KMS-11 (cell line): ENCODE data around the gene ACYP1.

ENCODE experiments used
- H2AFZ ChIP-seq: fragments of 200-600 bp; sonication (generic); 2 replicates; pipeline ENCODE4 v1.6.1; 2016; ENCODE audit warnings: antibody characterized with exemption, mixed run types, low read depth
- H3K27ac ChIP-seq: fragments of 200-600 bp; sonication (generic); 2 replicates; pipeline ENCODE4 v1.6.1; 2016; ENCODE audit warnings: mild to moderate bottlenecking, mixed run types
- H3K27me3 ChIP-seq: fragments of 200-600 bp; sonication (generic); 2 replicates; pipeline ENCODE4 v1.6.1; 2017; ENCODE audit warnings: mild to moderate bottlenecking, low read depth, mixed run types, moderate library complexity; ENCODE audit not compliant: insufficient read depth
- H3K36me3 ChIP-seq: fragments of 200-600 bp; sonication (generic); 2 replicates; pipeline ENCODE4 v1.6.1; 2017; ENCODE audit warnings: mild to moderate bottlenecking, mixed run types; ENCODE audit not compliant: insufficient read depth
- H3K4me1 ChIP-seq: fragments of 200-600 bp; sonication (generic); 2 replicates; pipeline ENCODE4 v1.6.1; 2016; ENCODE audit warnings: mild to moderate bottlenecking, low read depth, mixed run types; ENCODE audit not compliant: poor library complexity, severe bottlenecking
- H3K4me2 ChIP-seq: fragments of 200-600 bp; sonication (generic); 2 replicates; pipeline ENCODE4 v1.7.0; 2016; ENCODE audit warnings: mild to moderate bottlenecking, mixed run types
- H3K4me3 ChIP-seq: fragments of 200-600 bp; sonication (generic); IDR thresholded peaks from 2 replicates; pipeline ENCODE4 v1.6.1; 2017; ENCODE audit warnings: low read depth, low read length, mixed read lengths; ENCODE audit not compliant: insufficient read depth
- H3K79me2 ChIP-seq: fragments of 200-600 bp; sonication (generic); 2 replicates; pipeline ENCODE4 v1.6.1; 2016; ENCODE audit warnings: low read depth, mixed run types; ENCODE audit not compliant: insufficient read depth
- H3K9ac ChIP-seq: fragments of 200-600 bp; sonication (generic); 2 replicates; pipeline ENCODE4 v1.6.1; 2016; ENCODE audit warnings: mild to moderate bottlenecking, mixed run types
- H4K20me1 ChIP-seq: fragments of 200-600 bp; sonication (generic); 2 replicates; pipeline ENCODE4 v1.6.1; 2016; ENCODE audit warnings: mild to moderate bottlenecking, mixed run types; ENCODE audit not compliant: insufficient read depth
- TF ChIP-seq, protein P1 (sequence below): fragments of 200-600 bp; sonication (generic); conservative IDR thresholded peaks from 2 replicates; pipeline ENCODE4 v1.6.1; 2017; ENCODE audit warnings: low read depth, mild to moderate bottlenecking, antibody characterized with exemption, low read length, moderate library complexity, mixed read lengths

The ACYP1 gene

DNA sequence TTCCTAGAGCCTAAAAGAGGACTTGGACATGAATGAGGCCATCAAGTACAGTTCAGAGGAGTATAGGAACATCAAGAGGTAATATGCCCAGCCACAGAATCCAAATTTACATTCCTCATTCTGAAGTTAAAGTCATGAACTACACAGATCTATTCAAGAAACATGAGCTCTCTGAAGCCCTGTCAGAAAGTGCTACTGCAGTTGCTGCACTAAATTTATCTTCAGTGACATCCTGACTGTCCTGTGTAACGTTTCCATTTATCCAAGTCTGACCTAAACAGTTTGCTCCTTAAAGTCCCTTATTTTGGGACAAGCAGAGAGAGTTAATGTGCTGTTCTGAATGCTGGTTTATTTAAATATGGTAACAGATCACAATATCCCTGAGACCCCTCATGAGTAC lies 34.9 kb upstream of the ACYP1 start:
- H3K4me2 ChIP-seq = no peak overlapping the region
- no peak overlapping the region for H3K9ac ChIP-seq
- H3K27me3 ChIP-seq = no peaks in the 10 kb centered on the region
- H3K79me2 ChIP-seq = no peaks in the 10 kb centered on the region
- H3K27ac ChIP-seq = no peak overlapping the region
- TF ChIP-seq, protein P1, sequence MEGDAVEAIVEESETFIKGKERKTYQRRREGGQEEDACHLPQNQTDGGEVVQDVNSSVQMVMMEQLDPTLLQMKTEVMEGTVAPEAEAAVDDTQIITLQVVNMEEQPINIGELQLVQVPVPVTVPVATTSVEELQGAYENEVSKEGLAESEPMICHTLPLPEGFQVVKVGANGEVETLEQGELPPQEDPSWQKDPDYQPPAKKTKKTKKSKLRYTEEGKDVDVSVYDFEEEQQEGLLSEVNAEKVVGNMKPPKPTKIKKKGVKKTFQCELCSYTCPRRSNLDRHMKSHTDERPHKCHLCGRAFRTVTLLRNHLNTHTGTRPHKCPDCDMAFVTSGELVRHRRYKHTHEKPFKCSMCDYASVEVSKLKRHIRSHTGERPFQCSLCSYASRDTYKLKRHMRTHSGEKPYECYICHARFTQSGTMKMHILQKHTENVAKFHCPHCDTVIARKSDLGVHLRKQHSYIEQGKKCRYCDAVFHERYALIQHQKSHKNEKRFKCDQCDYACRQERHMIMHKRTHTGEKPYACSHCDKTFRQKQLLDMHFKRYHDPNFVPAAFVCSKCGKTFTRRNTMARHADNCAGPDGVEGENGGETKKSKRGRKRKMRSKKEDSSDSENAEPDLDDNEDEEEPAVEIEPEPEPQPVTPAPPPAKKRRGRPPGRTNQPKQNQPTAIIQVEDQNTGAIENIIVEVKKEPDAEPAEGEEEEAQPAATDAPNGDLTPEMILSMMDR = no peak
- no peak overlapping the region for H2AFZ ChIP-seq
- H4K20me1 ChIP-seq = no peaks in the 10 kb centered on the region
- H3K36me3 ChIP-seq = no peaks in the 10 kb centered on the region
- H3K4me1 ChIP-seq = no peaks in the 10 kb centered on the region
- H3K4me3 ChIP-seq = no peak overlapping the region

- Histone ChIP-seq H3K4me3 (no peak overlapping the region), H3K27me3 (no peaks in the 10 kb centered on the region), H3K27ac (no peak overlapping the region), H4K20me1 (no peaks in the 10 kb centered on the region), H3K36me3 (no peaks in the 10 kb centered on the region), H2AFZ (no peak overlapping the region), H3K9ac (no peak overlapping the region), H3K79me2 (no peaks in the 10 kb centered on the region), H3K4me2 (no peak overlapping the region), H3K4me1 (no peaks in the 10 kb centered on the region)
- TF ChIP-seq, protein P1 = no peak
These were observed 34.4 kb upstream of the ACYP1 start for GRCh38 chr14:75098212-75098611.

- Histone ChIP-seq H3K4me1 (no peaks in the 10 kb centered on the region), H3K4me2 (no peak overlapping the region), H4K20me1 (no peaks in the 10 kb centered on the region)
These were observed 33.1 kb upstream of the ACYP1 start for GRCh38 chr14:75096959-75097358.

DNA sequence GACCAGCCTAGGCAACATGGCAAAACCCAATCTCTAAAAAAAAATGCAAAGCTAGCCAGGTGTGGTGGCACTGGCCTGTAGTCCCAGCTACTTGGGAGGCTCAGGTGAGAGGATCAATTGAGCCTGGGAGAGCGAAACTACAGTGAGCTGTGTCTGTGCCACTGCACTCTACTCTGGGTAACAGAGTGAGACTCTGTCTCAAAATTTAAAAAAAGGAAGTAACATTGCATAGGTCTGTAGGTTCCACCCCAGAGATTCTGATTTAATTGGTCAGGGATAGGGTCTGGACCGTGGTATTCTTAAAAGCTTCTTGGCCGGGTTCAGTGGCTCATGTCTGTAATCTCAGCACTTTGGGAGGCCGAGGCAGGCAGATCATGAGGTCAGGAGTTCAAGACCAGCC lies 31.9 kb upstream of the ACYP1 start:
- H3K9ac ChIP-seq = no peak overlapping the region
- H3K4me3 ChIP-seq = no peak overlapping the region
- no peak overlapping the region for H3K27ac ChIP-seq
- no peaks in the 10 kb centered on the region for H3K36me3 ChIP-seq
- no peak overlapping the region for H2AFZ ChIP-seq
- H4K20me1 ChIP-seq = no peaks in the 10 kb centered on the region
- H3K4me1 ChIP-seq = no peaks in the 10 kb centered on the region
- H3K27me3 ChIP-seq = no peaks in the 10 kb centered on the region
- H3K79me2 ChIP-seq = no peaks in the 10 kb centered on the region
- no peak overlapping the region for H3K4me2 ChIP-seq
- TF ChIP-seq, protein P1 = no peak

More at GRCh38 chr14:75096959-75097358, 33.1 kb upstream of the ACYP1 start:
- TF ChIP-seq, protein P1 = no peak
- Histone ChIP-seq H3K4me3 (no peak overlapping the region), H2AFZ (no peak overlapping the region), H3K79me2 (no peaks in the 10 kb centered on the region), H3K27me3 (no peaks in the 10 kb centered on the region), H3K27ac (no peak overlapping the region), H3K9ac (no peak overlapping the region), H3K36me3 (no peaks in the 10 kb centered on the region)
